ENCODE measurements around the gene STAB1.

DNA sequence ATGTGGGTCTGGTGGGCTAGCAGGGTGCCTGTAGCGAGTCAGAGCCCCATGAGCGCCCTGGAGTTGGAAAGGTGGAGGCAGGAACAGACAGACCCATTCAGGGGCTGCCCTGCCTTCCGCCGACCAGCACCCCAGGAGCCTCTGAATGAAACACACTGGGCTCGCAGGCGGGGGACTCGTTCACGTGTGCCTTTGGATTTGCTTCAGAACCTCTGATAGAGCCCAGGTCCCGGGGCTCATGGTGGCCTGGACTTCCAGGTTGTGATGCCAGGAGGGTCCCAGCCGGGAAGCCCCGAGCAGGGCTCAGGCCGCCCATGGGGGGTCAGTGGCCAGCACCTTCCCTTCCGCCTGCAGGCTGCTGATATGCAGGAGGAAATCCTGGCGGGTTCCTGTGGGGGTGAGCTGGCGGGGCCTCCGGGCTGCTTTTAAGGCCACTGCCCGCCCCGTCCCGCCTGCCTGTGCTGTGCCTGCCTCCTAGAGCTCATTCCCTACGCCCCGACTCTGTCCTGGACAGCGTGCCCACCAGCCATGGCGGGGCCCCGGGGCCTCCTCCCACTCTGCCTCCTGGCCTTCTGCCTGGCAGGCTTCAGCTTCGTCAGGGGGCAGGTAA lies at the start of gene STAB1:
- TF ChIP-seq POLR2A (IDR thresholded peaks at IDR 0.05; ENCODE audit: low read length) (no peak), GATA1 (IDR thresholded peaks at IDR 0.05; ENCODE audit: low read depth, low read length) (no peak)

All from erythroblast (primary cell).